NCI-H345 treated with DMSO at 0.1 percent for 48 hours (cell line): ENCODE results near the gene GRIN2A.

Experiments
- DNase-seq: peaks from one replicate; lab custom pipeline; 2025; ENCODE audit not compliant: unreplicated experiment; lab: John Stamatoyannopoulos, UW

The GRIN2A gene

GRCh38 chr16:10037751-10038150 is 144.5 kb downstream of the GRIN2A start:
- no peak for DNase-seq

DNA sequence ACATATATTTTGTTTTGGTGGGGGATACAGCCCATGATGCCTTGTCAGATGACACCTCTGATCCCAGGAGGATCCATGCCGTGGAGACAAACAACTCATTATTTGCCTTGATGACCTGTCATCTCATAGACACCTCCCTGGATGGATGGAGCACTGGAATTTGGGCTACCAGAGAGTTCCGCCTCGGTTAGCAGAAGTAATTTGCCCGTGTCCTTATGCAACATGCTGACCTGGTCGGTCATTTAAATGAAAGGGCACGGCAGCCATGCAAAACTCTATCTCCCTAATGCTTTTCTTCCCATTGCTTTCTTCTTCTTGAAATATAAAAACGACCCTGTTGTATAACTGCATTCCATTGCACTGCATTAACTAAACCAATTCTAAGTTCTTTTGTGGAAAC is 145.3 kb downstream of the GRIN2A start:
- no peak for DNase-seq

- DNase-seq: no peak
Measured at GRCh38 chr16:10033556-10033955, 148.7 kb downstream of the GRIN2A start.

DNA sequence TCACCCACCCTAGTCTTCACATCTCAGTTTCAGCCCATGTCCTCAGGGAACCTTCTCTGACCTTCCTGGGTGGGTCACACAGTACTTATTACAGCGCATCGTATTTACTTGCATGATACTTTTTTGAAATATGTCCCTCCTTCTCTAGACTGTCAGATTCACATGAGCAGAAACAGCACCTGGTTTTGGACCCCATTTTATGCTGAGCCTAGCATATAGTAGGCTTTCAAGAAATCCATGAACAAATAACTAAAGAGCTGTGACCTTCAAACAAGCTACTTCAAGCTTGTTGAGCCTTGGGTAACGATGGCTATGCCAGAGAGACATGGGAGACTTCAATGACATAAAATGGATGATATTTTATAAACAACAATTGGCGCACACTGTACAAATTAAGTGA is 150.3 kb downstream of the GRIN2A start:
- DNase-seq: no peak

GRCh38 chr16:10031473-10031872 is 150.8 kb downstream of the GRIN2A start:
- no peak for DNase-seq

- no peak for DNase-seq
Measured at GRCh38 chr16:10028644-10029043, 153.6 kb downstream of the GRIN2A start.

DNA sequence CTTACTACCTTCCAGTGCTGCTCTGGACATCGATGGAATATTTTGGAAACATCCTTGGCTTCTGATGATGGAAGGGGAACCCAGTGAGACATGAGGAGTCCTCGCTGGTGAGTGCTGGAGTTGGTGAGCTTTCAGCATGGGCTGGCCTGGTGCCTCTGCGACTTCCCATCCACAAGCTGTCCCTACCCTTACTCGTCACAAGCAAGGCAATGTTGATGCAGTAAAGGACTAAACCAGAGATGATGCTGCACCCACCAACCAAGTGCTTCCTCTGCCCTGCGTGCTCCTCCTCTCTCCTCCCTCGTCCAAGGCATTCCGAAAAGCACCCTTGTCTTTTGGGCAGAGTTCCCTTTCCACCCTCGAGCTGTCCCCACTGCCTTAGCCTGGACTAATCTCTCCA is 154.7 kb downstream of the GRIN2A start:
- DNase-seq: no peak

DNA sequence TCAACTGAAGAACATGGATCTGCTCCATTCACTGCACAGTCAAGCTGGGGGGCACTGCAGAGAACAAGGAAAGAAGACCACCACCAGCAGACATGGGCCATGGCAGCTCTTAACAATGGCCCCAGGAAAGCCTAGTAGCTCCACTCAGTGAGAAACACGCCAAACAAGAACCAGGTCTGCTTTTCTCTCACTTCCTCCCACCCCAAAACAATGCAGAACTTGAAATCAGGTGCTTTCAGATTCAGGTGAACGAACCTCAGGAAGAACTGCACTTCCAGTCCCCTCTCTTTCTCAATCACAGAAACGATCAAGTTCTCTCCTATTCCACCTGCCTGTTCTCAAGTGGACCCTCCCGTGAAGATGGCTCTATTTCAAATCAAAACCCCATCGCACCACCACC is 155.6 kb downstream of the GRIN2A start:
- no peak for DNase-seq

- no peak for DNase-seq
Measured at GRCh38 chr16:10022098-10022497, 160.1 kb downstream of the GRIN2A start.

DNA sequence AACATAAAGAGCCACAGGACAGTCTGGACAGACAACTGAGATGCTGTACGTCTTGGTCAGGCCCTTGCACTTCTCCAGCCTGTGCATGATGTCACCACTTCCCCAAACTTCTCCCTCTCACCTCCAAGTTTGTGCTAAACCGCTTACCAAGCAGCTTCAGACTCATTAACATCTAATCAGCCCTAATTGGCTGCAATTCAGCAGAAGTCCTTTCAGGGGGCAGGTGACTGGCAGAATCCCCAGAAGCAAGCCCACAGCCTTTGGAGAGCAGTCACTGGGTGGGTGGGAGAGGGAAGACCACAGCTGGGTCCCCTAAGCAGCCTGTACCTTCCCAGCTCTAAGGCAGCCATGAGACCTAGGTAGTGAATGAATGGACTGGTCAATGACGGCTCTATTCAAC is 161.4 kb downstream of the GRIN2A start:
- DNase-seq: no peak

DNA sequence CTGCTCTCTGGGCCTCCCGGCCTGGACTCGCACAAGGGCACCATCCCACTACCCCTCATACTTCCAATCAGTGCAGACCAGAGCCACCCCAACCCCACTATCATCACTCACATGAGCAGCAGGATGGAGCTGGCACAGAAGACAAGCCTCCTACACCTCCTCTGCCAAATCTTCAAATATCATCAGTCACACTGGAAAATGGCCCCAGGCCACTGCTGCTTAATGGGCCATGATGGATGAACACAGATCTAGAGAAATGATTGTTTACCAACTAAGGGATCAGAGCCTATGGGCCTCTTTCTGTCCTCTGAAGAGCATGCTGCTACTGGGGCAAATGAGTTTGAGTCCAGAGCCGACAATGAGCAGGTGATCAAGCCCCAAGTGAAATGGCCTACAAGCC is 165.5 kb downstream of the GRIN2A start:
- no peak for DNase-seq

DNA sequence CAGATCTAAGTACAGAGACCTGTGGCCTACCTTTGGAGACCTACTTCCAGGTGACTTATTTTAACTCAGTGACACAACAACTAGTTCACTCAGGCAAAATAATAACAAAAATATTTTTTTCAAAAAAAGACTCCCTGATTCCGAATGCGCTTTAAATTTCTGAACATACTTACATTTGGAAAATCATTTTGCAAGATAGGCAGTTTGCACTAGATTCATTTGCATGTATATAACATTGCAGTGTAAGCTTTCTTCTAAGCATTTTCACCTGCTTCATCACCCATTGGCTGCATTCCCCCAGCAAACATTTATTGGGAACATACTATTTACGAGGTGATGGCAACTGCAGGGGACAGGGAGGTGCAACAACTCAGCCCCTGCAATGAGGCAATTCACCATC is 166.8 kb downstream of the GRIN2A start:
- DNase-seq: no peak

DNA sequence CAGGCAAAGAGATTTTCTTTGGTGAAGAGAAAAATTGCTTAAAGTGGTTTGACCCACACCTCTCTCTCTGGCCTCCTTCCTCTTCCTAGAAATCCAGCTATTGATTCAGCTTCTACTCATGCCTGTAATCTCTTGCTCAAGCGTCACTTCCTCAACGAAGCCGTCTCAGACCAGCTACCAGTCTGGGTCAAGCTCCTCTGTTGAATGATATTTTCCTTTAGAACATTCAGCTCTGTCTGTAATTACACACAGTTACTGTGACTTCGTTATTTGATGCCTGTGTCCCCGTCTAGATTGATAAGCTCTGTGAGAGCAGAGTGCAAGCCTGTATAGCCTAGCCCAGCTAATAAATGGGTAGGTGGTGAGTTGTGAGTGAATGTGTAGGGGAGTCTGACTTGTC is 168.5 kb downstream of the GRIN2A start:
- no peak for DNase-seq

GRCh38 chr16:10013364-10013763 is 168.9 kb downstream of the GRIN2A start:
- no peak for DNase-seq

DNA sequence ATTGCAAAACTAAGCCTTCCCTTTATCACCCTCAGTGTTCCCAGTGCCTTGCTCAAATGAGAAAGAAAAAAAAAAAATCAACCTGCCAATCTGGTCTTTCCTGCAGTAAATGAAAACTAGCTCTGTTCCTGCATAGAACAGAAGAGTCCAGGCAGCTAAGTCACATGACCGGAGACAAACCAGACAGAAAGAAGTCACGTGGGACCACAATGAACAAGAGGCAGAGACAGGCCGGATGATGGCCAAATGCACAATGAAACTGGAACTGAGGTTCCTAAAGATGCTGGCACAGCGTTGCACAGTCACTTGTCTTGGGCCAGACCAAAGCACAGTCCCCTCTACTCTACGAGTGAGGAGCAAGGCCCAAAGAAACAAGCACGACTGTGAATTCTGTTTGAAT is 172.5 kb downstream of the GRIN2A start:
- no peak for DNase-seq

DNA sequence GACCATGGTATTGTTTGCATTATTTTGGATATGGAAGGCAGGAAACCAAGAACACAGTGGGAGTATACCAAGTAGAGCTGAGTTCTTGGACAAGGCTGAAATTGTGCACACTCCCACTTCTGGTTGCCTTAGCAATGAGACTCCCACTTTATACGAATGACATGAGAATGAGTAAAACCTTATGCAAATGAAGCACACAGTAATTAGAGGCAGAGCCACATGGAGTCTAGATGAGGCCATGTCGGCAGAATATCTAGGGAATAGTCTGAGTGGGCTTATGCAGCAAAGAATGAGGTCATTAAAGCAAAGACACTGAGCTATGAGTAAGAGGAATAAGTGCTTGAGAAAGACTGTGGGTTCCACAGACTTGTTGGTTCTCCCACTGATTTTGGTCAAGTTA is 178.7 kb downstream of the GRIN2A start:
- no peak for DNase-seq

DNA sequence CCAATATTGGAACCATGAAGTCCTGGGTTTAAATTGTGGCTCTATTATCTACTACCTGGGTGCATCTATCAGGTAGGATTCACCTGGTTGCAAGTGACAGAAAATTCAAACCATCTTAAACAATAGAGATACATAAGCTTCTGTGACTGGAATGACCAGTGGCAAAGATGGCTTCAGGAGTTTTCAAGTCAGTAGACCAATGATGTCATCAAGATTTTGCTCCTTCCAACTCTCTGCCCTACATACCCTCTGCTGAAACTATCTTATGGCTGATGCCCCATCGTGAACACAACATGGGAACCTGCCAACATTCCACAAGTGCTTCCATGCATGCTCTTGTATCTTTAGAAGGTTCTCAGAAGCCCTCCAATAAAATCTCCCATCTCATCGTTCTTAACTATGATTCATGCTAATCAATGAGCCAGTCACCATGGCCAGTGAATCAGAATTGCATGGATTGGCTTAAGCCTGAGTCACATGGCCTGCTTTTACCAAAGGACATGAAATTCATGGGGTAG is 180.9 kb downstream of the GRIN2A start:
- no peak for DNase-seq

GRCh38 chr16:9996221-9996620 is 186.0 kb downstream of the GRIN2A start:
- no peak for DNase-seq

DNA sequence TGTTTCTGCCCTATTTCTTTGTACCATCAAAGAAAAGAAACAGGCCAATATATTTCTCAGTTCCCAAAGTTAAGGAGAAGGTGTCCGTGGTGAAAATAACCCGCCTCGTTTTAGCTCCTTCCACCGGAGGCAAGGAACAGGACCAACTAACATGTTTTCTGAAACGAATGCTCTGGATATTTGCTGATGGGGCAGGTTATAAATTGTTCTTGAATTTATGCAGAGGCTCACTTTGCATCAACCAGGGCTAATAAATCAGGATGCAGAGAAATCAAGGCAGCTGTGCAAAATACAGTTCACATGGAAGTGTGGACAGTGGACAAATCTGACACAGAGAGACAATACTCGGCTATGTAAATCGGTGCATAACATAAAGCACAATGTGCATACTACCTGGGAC is 189.8 kb downstream of the GRIN2A start:
- no peak for DNase-seq

DNA sequence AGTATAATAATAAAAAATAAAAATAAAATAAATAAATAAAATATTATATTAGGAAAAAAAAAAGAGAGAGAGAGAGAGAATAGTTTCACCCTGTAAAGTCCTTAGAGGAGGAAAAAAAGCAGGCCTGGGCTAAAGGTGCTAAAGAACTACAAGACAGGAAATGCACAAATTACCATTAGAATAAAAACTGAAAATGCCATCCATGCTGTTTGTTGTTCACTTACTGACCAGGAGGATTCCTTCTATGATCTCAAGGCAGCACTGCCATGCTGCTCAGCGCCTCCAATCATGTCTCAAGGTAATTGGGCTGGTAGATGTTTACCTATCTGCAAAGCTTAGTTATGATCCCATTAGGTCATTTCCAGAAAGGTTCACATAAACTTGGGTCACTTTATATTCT is 201.2 kb downstream of the GRIN2A start:
- DNase-seq: no peak

GRCh38 chr16:9978160-9978725 is 204.0 kb downstream of the GRIN2A start:
- no peak for DNase-seq

DNA sequence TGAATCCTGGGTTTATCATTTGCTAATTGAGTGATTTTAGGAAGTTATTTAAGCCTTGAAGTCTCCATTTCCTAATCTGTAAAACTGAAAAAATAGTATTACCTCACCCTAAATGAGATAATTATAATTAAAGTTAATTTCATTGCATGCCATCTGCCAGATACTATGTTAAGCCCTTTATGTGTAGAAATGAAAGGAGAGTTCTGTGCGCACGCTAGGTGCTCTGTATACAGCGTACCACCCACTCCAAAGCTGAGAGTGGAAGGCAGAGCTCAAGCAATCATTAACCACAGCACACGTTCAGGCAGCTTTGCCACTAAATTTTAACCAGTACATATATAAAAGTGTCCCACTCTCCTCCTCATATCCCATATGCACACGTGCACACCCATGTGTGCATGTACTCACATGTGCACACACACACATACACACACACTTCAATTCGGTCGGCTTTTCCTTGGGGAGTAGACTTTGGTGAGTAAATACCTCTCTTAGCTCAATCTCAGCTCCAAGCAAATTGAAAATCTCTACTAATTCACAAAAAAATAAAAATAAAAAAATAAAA is 204.8 kb downstream of the GRIN2A start:
- DNase-seq: no peak

DNA sequence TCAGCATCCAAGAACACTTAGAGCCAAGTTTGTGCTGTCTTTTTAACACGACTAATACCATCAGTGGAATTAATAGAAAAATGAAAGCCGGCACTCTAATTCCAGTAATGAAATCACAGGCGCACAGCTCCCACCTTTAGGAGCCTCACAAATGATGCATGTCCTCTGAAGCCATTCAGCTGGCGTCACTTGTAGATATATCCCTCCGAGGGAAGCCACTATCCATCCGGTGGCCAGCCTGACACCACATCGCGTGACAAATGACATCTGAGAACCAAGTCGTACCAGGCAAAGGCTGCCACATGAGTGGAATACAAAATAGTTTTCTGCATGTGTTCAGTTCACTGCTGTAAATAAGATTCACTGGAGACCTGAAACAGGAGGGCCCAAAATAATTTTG is 205.6 kb downstream of the GRIN2A start:
- DNase-seq: no peak
